NCI-H2107 treated with DMSO at 0.1 percent for 48 hours (cell line): ENCODE data around the gene FCRL6.

Experiments
- DNase-seq: peaks from one replicate; lab custom pipeline; 2025; ENCODE audit not compliant: unreplicated experiment; lab: John Stamatoyannopoulos, UW

Gene FCRL6

DNA sequence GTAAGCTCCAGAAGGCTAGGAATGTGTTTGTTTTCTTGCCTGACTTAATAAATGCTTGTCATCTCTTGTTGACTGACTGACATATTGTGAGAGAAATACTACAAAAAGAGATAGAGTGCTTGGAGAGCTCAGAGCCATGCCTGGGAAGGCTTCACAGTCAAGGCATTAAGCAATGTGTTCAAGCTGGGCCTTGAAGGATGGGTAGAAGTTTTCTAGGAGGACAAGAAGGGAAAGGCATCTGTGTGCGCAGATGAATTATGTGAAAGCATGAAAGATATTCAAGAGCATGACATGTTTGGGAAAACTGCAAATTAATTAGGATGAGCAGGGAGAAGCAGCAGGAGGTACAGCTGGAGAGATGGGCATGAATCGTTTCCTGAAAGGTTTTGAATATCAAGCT, 30.1 kb downstream of the FCRL6 start:
- no peak for DNase-seq

DNA sequence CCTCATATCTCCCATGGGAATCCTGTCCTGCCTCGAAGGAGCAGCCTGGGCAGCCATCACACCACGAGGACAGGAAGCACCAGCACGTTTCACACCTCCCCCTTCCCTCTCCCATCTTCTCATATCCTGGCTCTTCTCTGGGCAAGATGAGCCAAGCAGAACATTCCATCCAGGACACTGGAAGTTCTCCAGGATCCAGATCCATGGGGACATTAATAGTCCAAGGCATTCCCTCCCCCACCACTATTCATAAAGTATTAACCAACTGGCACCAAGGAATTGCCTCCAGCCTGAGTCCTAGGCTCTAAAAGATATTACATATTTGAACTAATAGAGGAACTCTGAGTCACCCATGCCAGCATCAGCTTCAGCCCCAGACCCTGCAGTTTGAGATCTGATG, 33.2 kb downstream of the FCRL6 start:
- DNase-seq: no peak

DNA sequence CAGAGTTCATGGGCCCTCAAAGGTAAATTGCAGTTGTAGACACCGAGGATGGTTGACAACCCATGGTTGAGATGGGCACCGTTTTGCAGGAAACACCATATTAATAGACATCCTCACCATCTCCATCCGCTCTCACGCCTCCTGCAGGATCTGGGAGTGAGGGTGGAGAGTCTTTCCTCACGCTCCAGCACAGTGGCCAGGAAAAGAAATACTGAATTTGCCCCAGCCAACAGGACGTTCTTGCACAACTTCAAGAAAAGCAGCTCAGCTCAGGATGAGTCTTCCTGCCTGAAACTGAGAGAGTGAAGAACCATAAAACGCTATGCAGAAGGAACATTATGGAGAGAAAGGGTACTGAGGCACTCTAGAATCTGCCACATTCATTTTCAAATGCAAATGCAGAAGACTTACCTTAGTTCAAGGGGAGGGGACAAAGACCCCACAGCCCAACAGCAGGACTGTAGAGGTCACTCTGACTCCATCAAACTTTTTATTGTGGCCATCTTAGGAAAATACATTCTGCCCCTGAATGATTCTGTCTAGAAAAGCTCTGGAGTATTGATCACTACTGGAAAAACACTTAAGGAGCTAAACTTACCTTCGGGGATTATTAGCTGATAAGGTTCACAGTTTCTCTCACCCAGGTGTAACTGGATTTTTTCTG, 33.8 kb downstream of the FCRL6 start:
- no peak for DNase-seq

DNA sequence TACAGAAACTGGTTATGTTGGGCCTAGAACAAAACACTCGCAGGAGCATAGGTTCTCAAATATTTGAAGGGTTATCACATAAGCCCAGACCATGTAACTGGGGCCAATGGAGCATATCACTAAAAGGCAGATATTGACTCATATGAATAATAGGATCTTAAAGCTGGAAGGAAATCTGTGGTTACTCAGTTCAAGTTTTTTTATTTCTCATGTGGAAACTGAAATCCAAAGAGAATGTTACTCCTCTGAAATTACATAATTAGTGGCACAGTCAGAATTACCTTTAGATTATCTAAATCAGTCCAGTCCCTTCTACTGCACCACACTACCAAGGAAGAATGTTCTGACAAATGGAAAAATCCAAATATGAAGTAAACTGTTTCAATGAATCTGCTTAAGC, 36.6 kb downstream of the FCRL6 start:
- no peak for DNase-seq

DNA sequence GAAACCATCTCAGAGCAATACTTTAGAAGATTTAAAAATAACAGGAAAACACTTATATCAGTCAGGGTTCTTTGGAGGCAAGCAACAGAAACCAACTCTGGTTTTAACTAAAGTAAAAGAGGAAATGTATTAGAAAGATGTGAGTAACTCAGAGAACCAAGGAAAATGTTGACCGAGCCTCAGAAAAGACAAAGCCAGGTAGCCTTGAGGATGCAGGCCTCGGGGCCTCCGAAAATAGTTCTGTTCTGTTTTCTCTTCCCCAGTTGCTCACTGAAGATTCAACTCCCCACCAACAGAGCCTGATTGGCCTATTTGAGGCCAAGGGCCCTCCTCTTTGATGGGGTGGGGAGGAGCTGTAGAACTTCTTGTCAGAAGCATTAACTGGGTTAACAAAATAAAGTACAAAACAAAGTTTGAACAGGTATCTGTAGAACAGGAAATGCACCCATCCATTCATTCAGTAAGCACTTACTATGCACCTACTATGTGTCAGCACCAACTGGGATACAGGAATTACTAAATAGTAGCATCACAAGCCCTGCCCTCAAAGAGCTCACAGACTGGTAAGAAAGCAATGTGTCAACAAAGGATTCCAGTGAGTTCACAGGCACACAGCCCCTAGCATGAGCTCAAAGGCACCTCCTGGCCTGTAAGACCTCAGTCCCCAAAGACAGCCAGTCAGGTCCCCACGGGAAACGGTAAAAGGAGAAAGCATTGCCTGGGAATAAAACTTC, 37.1 kb downstream of the FCRL6 start:
- no peak for DNase-seq

DNA sequence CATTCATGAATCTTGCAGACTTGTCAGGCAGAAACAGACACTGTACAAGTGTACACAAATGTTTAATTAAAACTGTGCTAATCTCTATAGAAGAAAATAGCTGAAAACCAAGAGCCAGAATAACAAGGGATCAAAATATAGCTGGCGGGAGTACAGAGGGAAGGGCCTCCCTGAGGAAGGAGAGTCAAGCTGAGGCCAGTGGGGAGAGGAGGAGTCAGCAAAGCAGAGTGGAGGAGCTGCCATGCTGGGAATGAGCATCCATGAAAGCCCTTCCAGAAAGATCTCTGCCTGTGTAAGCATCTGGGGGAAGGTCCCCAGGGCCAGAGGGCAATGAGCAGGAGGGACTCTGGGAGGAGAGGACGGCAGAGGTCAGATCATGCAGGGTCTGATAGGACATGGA, 39.6 kb downstream of the FCRL6 start:
- DNase-seq: no peak

DNA sequence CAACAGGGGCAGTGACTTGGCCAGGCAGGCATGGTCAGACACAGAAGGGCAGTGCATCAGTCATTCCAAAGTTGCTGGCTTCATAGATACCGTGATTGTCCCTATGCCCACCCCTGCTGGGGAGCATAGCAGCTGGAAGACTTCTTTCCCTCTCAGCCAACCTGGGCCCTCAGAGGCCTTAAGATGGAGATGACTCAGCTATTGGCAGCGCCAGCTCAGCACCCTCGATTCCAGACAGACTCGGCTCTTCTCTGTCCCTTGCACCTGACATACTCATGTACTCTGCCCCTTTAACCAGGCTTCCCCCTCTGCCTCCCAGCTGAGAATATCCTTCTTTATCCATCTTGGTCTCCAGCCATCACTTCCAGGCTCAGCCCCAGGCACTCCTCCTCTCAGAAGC, 41.3 kb downstream of the FCRL6 start:
- DNase-seq: no peak

DNA sequence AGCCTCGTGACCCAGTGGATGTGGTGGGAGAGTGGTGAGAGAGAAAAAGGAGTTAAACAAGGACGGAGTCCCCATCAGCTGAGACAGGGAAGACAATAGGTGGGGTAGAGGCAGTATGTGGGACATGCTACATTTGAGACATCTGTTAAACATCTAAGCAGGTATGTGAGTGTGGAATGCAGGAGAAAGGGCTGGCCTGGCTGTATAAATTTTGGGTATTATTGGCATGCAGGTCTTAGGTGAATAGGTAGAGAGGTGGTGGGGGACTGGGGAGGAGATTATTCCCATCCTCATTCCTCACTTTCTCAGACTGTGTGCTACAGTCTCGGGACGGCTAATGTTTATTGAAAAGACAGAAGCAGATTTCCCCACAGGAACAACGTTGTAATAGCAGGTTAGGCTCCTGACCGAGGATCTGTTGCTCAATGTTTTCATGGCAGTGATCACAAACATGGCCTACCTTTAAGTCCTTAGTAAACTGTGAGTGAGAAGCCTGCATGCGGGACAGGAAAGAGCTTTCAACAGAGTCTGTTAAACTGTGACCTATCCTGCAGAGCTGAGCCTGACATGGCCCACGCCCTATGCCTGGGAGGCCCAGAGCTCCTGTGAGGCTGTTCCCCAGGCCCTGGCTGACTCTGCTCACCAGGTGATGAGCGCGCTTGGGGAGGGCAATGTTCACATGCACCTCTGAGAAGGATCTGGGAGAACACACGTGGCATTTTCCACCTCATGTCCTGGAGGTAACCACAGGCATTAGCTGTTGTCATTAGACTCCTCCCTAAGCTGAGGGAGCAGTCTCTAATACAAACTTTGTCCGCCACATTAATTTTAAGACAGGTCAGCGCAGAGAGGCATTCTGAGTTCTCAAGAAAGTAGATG, 43.8 kb downstream of the FCRL6 start:
- DNase-seq: no peak

DNA sequence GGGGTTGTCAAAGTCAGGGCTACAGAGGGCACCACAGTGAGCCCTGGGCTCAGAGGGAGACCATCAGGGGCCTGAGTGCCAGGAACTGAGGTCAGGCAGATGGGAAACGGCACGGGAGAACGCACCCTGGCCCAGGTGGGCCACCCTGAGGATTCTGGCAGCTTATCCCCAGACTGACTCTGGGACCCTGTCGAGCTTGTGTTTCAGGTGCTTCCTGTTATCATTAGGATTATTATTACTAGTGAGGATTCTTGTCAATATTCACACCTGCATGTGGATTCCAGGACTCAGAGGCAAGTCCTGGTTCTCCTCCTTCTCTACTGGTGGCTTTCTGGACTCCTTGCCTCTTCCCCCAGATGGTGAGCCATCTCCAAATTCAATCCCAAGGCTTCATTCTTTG, 45.1 kb downstream of the FCRL6 start:
- DNase-seq: no peak

DNA sequence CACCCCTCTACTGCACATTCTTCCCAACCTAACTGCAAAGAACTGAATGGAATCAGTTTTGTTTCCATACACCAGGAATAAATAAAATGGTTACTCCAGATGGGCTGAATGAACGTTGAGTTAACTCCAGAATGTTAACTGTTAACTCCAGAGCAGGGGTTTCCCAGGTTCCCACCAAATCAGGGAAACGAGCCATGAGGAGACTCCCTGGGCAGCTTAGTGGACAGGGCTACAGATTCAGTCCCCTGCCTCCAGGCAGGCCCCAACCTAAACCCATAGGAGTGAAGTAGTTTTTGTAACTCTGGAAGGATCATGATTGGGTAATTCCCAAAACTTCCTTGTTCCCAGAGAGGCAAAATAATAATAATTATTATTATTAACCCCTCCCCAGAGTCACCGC, 46.2 kb downstream of the FCRL6 start:
- no peak for DNase-seq

DNA sequence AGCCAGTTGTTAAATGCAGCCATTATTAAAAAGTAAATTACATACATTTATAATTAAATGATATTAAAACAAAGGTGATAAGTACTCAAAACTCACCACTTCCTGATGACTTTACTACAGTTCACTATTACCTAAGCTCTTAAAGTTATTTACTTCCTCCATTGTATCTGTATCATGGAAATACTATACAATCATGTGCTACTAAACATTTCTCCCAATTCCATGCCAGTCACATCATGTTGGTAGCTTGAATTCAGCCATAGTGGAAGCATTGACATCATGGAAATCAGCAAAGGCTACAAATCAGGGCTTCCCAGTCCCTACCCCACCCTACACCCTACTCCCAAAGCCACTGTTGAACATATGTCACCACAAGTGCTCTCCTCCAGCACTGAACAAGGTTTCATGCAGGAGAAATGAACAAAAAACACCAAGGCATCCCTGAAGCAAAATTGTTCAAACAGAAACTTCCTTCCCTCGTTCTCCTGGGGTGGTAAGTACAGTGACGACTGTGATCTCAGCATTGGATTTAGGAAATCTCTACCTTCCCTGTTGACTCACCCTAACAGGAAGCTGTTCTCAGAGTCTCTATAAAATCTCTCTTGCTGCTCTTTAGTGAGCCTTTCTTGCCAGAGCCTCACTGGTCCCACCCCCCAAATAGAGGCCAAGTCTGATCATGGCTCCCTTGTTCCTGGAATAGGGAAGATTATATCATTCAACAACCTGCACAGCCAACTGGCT, 47.6 kb downstream of the FCRL6 start:
- DNase-seq: no peak

DNA sequence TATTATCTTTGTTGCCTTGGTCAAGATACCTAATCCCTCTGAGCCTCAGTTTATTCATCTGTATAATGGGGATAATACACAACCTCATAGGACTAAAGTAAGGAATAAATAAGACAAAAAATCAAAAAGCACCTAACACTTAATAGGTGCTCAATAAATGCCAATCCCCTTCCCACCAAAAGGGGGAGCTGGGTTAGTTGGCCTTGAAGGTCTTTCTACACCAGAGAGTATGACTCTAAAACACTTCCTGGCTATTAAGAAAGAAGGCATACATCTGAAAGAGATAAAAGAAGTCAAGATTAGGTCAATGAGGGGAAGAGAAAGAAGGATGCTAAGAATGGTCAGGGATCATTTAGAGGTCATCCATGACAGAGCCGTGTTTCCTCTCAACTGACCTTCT, 49.2 kb downstream of the FCRL6 start:
- DNase-seq: no peak

DNA sequence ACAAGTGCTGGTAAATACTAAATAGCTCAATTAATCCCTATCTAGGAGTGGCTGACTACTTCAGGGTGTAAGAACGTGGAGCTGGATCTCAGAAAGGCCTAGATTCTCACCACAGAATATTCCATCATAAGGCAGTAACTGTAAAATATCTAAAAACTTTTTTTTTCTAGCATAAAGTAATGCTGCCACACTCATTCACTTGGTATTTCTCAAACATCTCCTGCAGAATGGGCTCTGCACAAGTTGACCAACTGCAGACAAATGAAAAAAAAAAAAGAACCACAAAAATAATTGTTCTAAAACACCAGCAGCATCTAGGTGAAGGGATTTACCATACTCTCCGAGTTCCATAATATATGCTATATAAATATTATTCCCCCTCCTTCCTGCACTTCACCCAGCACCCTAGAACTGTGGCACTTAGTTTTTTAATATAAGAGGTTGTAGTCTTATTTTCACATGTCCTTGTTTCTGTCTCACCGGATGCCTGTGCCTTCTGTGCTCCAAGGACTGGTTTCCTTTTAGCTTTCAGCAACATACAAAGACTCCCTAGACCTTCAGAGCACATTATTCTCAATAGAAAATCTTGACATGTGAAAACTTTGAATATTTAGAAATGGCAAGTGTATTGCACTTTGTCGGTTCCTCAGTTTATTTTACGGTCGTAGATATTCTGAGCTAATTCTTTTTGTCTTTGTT, 51.4 kb downstream of the FCRL6 start:
- no peak for DNase-seq

DNA sequence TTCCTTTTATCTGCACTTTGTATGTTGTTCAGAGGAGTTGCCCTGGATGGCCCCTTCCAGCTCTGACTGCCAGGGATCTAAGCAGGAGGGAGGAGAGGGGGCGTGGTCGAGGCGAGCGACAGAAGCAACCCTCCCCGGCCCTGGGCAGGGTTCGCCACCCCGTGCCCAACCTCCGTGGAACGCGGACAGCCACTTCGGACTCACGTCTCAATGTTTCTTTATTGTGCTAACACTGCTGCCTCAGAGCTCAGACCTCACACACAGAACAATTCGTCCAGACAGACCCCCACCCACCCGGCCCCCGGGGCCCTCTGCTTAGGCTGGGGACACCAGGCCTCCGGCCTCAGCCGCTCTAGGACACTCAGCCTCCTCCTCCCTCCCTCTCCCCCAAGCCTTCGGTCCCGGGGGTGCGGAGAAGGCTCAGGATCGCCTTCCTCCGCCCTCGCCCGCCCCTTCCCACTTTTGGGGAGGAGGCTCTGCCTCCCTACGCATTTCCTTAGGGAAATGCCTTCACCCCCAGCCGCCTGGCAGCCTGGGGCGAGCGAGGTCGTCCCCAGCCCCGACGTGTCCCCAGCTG, 52.0 kb downstream of the FCRL6 start:
- peak; percentile 63 for DNase-seq

DNA sequence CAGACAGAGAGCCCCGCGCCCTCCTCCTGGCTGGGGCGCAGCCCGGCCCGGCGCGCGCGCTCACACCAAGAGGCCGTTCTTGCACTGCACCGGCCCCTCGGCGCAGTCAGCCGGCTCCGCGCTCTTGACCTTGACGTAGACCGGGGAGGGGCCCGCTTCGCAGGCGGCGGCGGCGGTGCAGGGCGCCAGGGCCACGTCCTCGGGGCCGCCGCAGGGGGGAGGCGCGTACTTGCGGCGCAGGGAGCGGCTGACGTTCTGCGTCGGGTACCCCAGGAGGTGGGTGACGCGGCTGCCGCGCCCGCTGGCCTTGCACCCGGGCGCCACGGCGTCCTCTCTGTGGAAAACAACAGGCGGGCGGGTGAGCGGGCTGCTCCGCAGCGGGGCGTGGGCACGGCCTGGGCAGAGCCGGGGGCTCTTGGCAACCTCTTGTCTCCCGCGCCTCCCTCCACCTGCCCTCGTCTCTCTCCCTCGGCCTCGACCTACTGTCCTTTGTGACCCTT, 52.6 kb downstream of the FCRL6 start:
- peak; percentile 70 for DNase-seq

DNA sequence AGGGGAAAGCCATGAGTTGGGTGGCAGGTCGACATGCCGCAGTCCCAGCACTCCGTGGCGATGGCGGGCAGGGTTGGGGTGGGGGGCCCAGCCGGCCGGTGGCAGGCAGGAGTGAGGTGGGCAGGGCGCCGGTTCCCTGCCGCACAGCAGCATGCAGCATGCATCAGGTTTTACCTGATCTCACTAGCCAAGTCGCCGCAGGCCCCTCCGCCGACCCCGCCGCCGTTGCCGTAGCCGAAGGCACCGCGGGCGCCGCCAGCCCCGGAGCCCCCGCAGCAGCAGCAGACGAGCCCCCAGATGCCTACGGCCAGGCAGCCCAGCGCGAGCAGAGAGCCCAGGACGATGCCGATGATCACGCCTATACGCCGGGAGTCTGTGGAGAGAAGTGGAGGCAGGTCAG, 53.5 kb downstream of the FCRL6 start:
- no peak for DNase-seq

DNA sequence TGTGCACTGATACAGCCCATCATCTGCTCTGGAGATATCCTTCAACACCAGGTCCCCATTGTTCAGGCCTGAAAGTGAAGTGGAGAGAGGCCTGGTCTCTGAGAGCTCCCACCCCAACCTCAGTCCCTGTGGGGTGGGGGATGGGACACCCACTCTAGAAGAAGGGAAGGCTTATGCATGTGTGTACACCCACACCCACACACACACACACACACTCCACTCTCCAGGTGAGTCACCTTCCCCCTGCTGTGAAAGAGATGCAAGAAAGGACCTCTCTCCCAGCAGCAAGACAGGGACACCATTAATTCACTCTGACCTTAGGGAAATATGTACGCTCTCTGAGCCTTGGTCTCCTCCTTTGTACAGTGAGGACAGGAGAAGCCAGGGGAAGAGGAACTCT, 54.4 kb downstream of the FCRL6 start:
- DNase-seq: no peak

DNA sequence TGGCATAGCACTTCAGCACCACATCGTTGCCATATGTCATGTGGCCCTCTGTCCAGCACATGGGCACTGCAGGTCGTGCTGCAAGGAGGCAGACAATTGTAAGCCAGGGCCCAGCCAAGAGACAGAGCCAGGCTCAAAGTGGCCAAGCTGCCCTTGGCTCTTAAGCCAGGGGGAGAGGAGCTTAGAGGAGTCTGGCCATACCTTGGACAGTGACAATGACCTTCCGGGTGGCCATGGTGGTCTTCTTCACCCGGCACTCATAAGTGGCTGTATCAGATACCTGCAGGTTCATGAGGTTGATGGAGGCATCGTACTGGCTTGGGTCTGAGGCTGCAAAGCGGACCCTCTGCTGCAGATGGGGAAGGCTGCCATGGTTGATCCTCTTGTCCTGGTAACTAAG, 55.7 kb downstream of the FCRL6 start:
- DNase-seq: no peak

DNA sequence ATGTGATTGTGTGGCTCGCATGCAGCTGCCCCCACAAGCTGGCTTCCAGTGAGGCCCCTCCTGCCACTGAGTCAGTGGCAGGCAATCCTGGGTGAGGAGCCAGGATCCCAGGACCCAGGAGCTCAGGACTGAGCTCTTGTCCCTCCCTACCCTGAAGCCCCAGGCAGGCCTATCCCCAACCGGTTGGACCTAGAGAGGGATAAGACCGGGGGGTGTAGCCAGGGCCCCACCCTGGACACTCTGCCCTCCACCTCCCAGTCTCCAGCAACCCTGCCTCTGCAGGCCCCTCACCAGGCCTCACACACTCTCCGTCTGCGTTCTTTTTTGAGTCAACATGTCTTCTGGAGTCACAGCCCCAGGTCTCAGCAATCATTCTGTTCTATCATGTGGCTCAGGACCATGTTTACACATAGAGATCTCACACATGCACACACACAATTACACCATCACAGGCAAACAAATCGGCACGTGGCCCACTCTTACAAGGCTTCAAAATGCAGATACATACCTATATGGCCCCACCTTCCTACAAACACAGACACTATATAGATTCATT, 57.7 kb downstream of the FCRL6 start:
- no peak for DNase-seq

DNA sequence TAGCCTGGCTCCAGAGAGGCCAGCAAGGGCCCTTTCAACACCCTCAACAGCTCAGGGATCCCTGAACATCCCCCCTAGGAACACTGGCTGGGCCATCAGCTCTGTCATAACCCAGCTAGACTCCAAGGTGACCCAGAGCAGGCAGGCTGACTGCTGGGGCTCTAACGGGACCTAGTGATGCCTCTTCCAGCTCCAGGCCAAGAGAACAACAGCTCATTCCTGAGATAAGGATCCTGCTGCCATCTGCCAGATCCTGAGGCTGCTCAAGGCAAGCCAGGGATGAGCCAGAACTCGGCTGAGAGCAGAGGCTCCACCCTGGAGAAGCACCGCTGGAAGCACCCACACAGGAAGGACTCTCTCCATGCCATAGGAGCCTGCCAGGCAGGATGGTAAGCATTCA, 58.3 kb downstream of the FCRL6 start:
- DNase-seq: no peak
